Body of pancreas (tissue), 4 donors: ENCODE results near the gene MORF4L2. TPM values are rescaled to one million over a fixed set of nuclear protein-coding genes. Genes with fewer than 3 reads are reported as not detected.

ENCODE experiments used
- ATAC-seq: fragments of 150-250 bp; one replicate; pipeline ENCODE4 v1.9.1; 2016
- DNase-seq, 4 donors: peaks; one replicate each; pipeline ENCODE4 v3.0.0-alpha.2; 2019
- H3K27ac ChIP-seq, 4 donors: fragments of 200-600 bp; sonication (generic); 1 replicate in 3 of 4; 2 replicates in 1 of 4; pipeline versions ENCODE4 v1.5.1 to v1.6.1; 2016 to 2019; ENCODE audit warnings: mild to moderate bottlenecking in 1 of 4, mixed read lengths in 1 of 4, moderate library complexity in 1 of 4
- H3K27me3 ChIP-seq, 2 donors: fragments of 200-600 bp; sonication (generic); one replicate each; pipeline ENCODE4 v1.6.0; 2016; ENCODE audit warnings: mild to moderate bottlenecking in 1 of 2
- H3K36me3 ChIP-seq, 2 donors: fragments of 200-600 bp; sonication (generic); replicated peaks in 1 of 2; 2 replicates each; pipeline ENCODE4 v1.5.1; 2016; ENCODE audit warnings: low read depth in 2 of 2; ENCODE audit not compliant: insufficient read depth in 1 of 2
- H3K4me1 ChIP-seq: fragments of 200-600 bp; sonication (generic); one replicate; pipeline ENCODE4 v1.6.0; 2016
- H3K4me3 ChIP-seq, 2 donors: fragments of 200-600 bp; sonication (generic); 1 replicate in 1 of 2; 2 replicates in 1 of 2; pipeline ENCODE4 v1.5.1; 2016 to 2019
- H3K9me3 ChIP-seq, 3 donors: fragments of 200-600 bp; sonication (generic); 1 replicate in 2 of 3; 2 replicates in 1 of 3; pipeline ENCODE4 v1.5.1; 2016
- CTCF ChIP-seq, 7 experiments: fragments of 450-650 bp in 4 of 7; fragments of 200-600 bp in 3 of 7; sonication (generic) in 3 of 7; IDR thresholded peaks; one replicate each; pipeline ENCODE4 v1.5.1; 2016 to 2019; ENCODE audit warnings: antibody characterized with exemption in 7 of 7
- POLR2A ChIP-seq, 3 donors: fragments of 450-650 bp; IDR thresholded peaks; one replicate each; pipeline ENCODE4 v1.6.1; 2016; ENCODE audit warnings: antibody characterized with exemption in 3 of 3, mild to moderate bottlenecking in 2 of 3
- WGBS, 2 donors: methylation state at CpG; one replicate each; pipeline ENCODE4 v1.1.5; 2017; 5-methylcytosine and 5-hydroxymethylcytosine counted together
- intact Hi-C: fragments of 100-400 bp; cut with DNase I; formaldehyde crosslinking; loops from one replicate; pipeline ENCODE4 v1.15.1; 2023
- total RNA-seq, 2 donors: library from RNA; depleted of rRNA; stranded (reverse); fragments of >200 nt; gene quantifications; one replicate each; pipeline ENCODE4 v1.1.0, GENCODE V29; 2016

MORF4L2 gene
- total RNA-seq, 2 donors from 2014 or later, result 135 to 231 TPM

- DNase-seq, result no peak
- H3K36me3 ChIP-seq, result no peaks in the 10 kb centered on the region
- intact Hi-C loops, result no loop called here
- no peak for ATAC-seq
- H3K27me3 ChIP-seq, result no peaks in the 10 kb centered on the region
- H3K27ac ChIP-seq, result no peak overlapping the region
- no peak overlapping the region for H3K4me3 ChIP-seq
- H3K9me3 ChIP-seq, result no peaks in the 10 kb centered on the region
- TF ChIP-seq CTCF (IDR thresholded peaks at IDR 0.05) (no peak), POLR2A (IDR thresholded peaks at IDR 0.05) (no peak)
- H3K4me1 ChIP-seq, result peaks cover 6% of the 10 kb centered on the region
These were observed 11.2 kb upstream of the MORF4L2 start for GRCh38 chrX:103697687-103698086.

DNA sequence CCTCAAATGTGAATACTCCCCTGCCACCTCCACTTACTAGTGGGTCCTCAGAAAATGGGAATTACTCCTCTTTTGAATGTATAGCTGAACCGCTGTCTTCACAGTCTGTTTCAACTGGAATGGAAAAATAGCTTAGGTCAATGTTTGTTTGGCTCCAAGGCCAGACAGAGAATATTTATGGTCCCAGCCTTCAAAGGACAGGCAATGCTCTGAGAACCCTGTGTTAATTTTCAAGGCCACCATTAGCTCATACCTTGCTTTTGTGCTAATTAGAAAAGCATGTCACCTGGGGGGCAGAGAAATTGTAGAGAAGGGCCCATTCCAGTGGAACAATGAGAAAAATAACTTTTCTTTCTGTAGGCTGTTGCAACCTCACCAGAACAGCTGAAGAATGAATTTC, 4.6 kb upstream of the MORF4L2 start:
- 0 to 25% methylated on average over 1 of the region's 1 CpG for WGBS, 2 donors
- Histone ChIP-seq H3K4me1 (peaks cover 16% of the 10 kb centered on the region), H3K27me3 (no peaks in the 10 kb centered on the region), H3K36me3 (no peaks in the 10 kb centered on the region), H3K27ac (no peak overlapping the region), H3K4me3 (no peak overlapping the region), H3K9me3 (no peaks in the 10 kb centered on the region)
- DNase-seq (no peak), ATAC-seq (no peak)
- intact Hi-C loops, result no loop called here
- TF ChIP-seq CTCF (IDR thresholded peaks at IDR 0.05) (no peak), POLR2A (IDR thresholded peaks at IDR 0.05) (no peak)

DNA sequence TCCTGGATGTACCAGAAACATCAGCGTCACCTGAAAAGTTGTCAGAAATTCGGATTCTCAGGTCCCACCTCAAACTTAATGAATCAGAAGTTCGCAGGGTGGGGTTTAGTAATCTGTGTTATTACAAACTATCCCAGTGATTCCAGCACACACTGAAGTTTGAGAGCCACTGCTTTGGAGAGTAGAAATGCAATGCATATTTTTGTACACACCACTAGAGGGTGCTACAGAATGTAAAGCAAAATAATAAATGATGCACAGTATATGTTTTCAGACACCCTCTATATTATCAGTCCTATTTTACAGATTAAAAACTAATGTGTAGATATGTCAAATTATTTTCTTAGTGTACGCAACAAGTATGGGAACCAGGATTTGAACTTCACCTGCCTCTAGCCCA, 2.4 kb upstream of the MORF4L2 start:
- H3K4me3 ChIP-seq, result no peak overlapping the region
- peaks cover 24% of the 10 kb centered on the region for H3K4me1 ChIP-seq
- peak overlapping the region in 1 of 4 donors; percentile 97 for H3K27ac ChIP-seq
- intact Hi-C loops, result no loop called here
- no peaks in the 10 kb centered on the region for H3K9me3 ChIP-seq
- DNase-seq (no peak), ATAC-seq (no peak)
- no peak for TF ChIP-seq POLR2A (IDR thresholded peaks at IDR 0.05)
- peak; percentile 30 to 61 (median 53) for TF ChIP-seq CTCF (IDR thresholded peaks at IDR 0.05)
- H3K36me3 ChIP-seq, result no peaks in the 10 kb centered on the region
- H3K27me3 ChIP-seq, result no peaks in the 10 kb centered on the region
- 33 to 43% methylated on average over 4 of the region's 4 CpGs for WGBS, 2 donors

DNA sequence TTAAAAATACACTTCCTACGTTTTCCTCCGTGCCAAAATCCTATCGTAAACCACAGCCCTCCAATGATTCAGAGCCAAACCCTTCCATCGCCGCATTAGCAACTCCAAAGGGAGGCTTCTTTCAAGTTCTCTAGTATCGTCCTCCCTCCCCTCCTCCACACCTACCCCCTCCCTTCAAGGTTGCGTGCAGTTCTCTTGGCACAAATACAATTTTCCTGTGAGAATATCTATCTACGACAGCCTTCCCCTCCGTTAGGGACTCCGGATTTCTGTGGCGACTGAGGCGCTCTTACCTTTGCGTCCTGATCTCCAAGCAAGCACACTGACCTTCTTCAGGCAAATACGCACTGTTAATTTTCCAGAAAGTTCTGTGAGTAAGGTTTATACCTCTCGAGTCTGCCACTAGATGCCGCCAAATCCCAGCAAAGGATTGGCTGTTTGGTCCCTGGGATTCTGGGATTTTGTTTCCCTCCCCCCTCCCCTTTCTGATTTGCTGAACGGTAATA, 1.2 kb upstream of the MORF4L2 start:
- H3K27ac ChIP-seq, result peak overlapping the region; percentile 76 to 98 (median 94)
- H3K36me3 ChIP-seq, result no peaks in the 10 kb centered on the region
- TF ChIP-seq CTCF (IDR thresholded peaks at IDR 0.05) (peak; percentile 19 to 82 (median 67)), POLR2A (IDR thresholded peaks at IDR 0.05) (peak; percentile 1 to 70 (median 54))
- intact Hi-C loops, result no loop called here
- H3K4me1 ChIP-seq, result peaks cover 26% of the 10 kb centered on the region
- no peaks in the 10 kb centered on the region for H3K9me3 ChIP-seq
- DNase-seq, result peak; percentile 69 to 73 (median 72)
- WGBS, 2 donors, result 1% methylated on average over 17 of the region's 17 CpGs
- peak; percentile 19 for ATAC-seq
- no peaks in the 10 kb centered on the region for H3K27me3 ChIP-seq
- peak overlapping the region in 1 of 2 donors; percentile 20 for H3K4me3 ChIP-seq

DNA sequence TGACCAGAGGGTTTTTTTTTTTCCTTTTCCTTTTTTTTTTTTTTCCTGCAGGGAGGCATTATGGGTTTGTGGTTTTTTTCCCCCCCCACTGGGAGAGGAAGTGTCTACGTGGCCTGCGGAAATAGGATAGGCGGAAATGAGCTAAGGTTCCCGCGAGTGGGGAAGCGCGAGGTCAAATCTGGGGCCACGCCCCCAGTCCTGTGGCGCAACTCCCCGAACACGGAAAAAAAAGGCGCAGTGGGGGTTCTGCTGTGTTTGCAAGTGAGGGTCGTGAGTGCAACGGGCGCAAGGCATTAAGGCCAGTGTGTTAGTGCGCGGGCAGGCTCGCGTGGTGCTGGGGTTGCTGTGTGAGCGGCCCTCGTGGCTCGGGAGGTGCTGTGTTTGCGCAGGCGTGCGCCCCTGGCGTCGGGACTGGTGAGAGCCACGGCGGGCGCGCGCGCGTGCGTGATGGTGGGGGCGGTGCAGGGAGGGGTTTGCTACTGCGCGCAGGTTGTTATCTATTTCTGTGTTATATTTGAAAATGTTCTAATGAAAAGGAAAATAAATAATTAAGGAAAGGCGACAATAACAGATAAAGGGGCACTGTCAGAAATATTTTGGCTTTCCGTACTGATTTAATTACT, 685 bp upstream of the MORF4L2 start:
- intact Hi-C loops, result no loop called here
- WGBS, 2 donors, result 0 to 1% methylated on average over 13 to 40 of the region's 40 CpGs

More for the DNA sequence above, 685 bp upstream of the MORF4L2 start:
- peak overlapping the region in 1 of 2 donors; percentile 20 for H3K4me3 ChIP-seq
- DNase-seq (peak; percentile 85 to 90 (median 86)), ATAC-seq (peak; percentile 68)
- H3K27ac ChIP-seq, result peak overlapping the region; percentile 76 to 98 (median 94)
- H3K27me3 ChIP-seq, result no peaks in the 10 kb centered on the region
- H3K36me3 ChIP-seq, result no peaks in the 10 kb centered on the region
- H3K4me1 ChIP-seq, result peaks cover 26% of the 10 kb centered on the region
- peak; percentile 12 to 73 (median 62) for TF ChIP-seq CTCF (IDR thresholded peaks at IDR 0.05)
- peak in 1 of 3 donors; percentile 54 for TF ChIP-seq POLR2A (IDR thresholded peaks at IDR 0.05)
- no peaks in the 10 kb centered on the region for H3K9me3 ChIP-seq
